Suprapubic skin (tissue), 4 donors: Measurements from ENCODE around the gene HOXA4.

Experiments
- EP300 ChIP-seq: sonication (generic); formaldehyde crosslinking; IDR thresholded peaks from one replicate; pipeline ENCODE4 v1.6.1; 2017; ENCODE audit warnings: antibody characterized with exemption
- POLR2A ChIP-seq, 2 donors: fragments of 450-650 bp; IDR thresholded peaks; one replicate each; pipeline ENCODE4 v1.6.1; 2017; ENCODE audit warnings: antibody characterized with exemption in 2 of 2, mild to moderate bottlenecking in 2 of 2, moderate library complexity in 2 of 2
- POLR2AphosphoS5 ChIP-seq, 3 donors: sonication (generic); formaldehyde crosslinking; IDR thresholded peaks; one replicate each; pipeline ENCODE4 v1.6.1; 2017; ENCODE audit warnings: antibody characterized with exemption in 3 of 3
- TF ChIP-seq, protein P1 (sequence below), 2 donors: fragments of 200-600 bp in 1 of 2; fragments of 450-650 bp in 1 of 2; sonication (generic) in 1 of 2; IDR thresholded peaks; one replicate each; pipeline ENCODE4 v1.5.1; 2016 to 2019; ENCODE audit warnings: antibody characterized with exemption in 2 of 2, mild to moderate bottlenecking in 1 of 2, moderate library complexity in 1 of 2

DNA sequence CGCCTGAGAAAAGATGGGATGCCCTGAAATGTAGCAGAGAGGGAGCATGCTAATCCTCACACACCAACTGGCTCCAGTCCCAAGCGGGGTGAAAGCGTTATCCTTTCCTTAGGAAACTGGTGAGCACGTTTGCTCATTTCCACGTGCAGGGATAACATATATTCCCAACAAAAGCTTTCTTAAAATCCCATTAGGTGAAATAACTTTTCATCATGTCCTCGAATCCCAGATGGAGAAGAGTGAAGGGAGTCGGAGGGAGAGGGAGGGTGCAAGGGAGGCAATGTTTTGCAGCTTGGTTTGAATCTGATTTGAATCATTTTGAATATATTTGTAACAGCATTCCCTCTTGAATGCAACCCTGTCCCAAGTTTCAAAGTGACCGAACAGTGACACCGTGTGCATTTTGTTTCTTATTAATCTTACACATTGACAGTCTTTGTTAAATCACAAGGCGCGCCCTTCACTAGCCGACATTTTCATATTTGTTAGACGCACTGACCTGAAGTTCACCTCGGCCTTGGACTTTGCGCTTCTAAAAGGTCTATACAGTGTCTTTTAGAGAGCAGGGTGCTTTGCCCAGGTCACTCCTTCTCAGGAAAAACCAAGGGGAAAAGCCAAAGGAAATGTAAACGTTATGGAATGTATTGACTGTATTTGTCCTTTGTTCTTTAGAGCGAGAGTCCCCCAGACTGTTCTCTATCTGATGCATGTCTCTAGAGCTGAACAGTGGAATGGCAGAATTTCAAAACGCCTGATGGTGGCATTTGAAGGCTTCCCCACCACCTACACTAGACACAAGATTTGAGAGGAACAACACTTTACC, 3.1 kb upstream of the HOXA4 start:
- TF ChIP-seq, protein P1, sequence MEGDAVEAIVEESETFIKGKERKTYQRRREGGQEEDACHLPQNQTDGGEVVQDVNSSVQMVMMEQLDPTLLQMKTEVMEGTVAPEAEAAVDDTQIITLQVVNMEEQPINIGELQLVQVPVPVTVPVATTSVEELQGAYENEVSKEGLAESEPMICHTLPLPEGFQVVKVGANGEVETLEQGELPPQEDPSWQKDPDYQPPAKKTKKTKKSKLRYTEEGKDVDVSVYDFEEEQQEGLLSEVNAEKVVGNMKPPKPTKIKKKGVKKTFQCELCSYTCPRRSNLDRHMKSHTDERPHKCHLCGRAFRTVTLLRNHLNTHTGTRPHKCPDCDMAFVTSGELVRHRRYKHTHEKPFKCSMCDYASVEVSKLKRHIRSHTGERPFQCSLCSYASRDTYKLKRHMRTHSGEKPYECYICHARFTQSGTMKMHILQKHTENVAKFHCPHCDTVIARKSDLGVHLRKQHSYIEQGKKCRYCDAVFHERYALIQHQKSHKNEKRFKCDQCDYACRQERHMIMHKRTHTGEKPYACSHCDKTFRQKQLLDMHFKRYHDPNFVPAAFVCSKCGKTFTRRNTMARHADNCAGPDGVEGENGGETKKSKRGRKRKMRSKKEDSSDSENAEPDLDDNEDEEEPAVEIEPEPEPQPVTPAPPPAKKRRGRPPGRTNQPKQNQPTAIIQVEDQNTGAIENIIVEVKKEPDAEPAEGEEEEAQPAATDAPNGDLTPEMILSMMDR (IDR thresholded peaks at IDR 0.05), result no peak
- no peak for TF ChIP-seq POLR2A (IDR thresholded peaks at IDR 0.05)
- TF ChIP-seq POLR2AphosphoS5 (IDR thresholded peaks at IDR 0.05), result no peak
- no peak for TF ChIP-seq EP300
